CD14-positive monocyte (primary cell): ENCODE data around the gene NR2C2. TPM values are rescaled to one million over a fixed set of nuclear protein-coding genes. Genes with fewer than 3 reads are reported as not detected.

Source experiments
- DNase-seq, 3 donors: peaks; one replicate each; pipeline ENCODE4 v3.0.0-alpha.2; 2011 to 2022
- H2AFZ ChIP-seq: 2 replicates; pipeline ENCODE4 v1.6.0; 2012; ENCODE audit warnings: mild to moderate bottlenecking, low read depth, low read length, inconsistent platforms; ENCODE audit not compliant: insufficient read depth, poor library complexity, severe bottlenecking
- H3K27ac ChIP-seq, 2 donors: 1 replicate in 1 of 2; 2 replicates in 1 of 2; pipeline ENCODE4 v1.5.1; 2012 to 2013; ENCODE audit warnings: low read length in 2 of 2, control low read depth in 1 of 2, inconsistent platforms in 1 of 2, low read depth in 1 of 2, mild to moderate bottlenecking in 1 of 2
- H3K27me3 ChIP-seq, 2 donors: one replicate each; pipeline versions ENCODE4 v1.6.0 to v1.6.1; 2011 to 2013; ENCODE audit warnings: low read length in 2 of 2; ENCODE audit not compliant: control insufficient read depth in 2 of 2, insufficient read depth in 2 of 2
- H3K36me3 ChIP-seq, 2 donors: replicated peaks in 1 of 2; 1 replicate in 1 of 2; 2 replicates in 1 of 2; pipeline versions ENCODE4 v1.5.1 to v1.6.1; 2012 to 2013; ENCODE audit warnings: low read length in 2 of 2, control low read depth in 1 of 2, inconsistent platforms in 1 of 2, mild to moderate bottlenecking in 1 of 2; ENCODE audit not compliant: insufficient read depth in 2 of 2, control insufficient read depth in 1 of 2
- H3K4me1 ChIP-seq, 2 donors: 1 replicate in 1 of 2; 2 replicates in 1 of 2; pipeline versions ENCODE4 v1.5.1 to v1.6.1; 2012 to 2013; ENCODE audit warnings: low read length in 2 of 2, control low read depth in 1 of 2, inconsistent platforms in 1 of 2, mild to moderate bottlenecking in 1 of 2, moderate library complexity in 1 of 2; ENCODE audit not compliant: insufficient read depth in 2 of 2, control insufficient read depth in 1 of 2
- H3K4me2 ChIP-seq: replicated peaks from 2 replicates; pipeline ENCODE3; 2012; ENCODE audit warnings: low read length, moderate library complexity, mild to moderate bottlenecking; ENCODE audit not compliant: poor library complexity, severe bottlenecking; ENCODE audit errors: extremely low read depth
- H3K4me3 ChIP-seq, 3 experiments: fragments of 200-600 bp in 1 of 3; sonication (generic) in 1 of 3; replicated peaks in 1 of 3; 1 replicate in 2 of 3; 2 replicates in 1 of 3; pipeline ENCODE4 v1.5.1; 2011 to 2013; ENCODE audit warnings: low read length in 3 of 3, mild to moderate bottlenecking in 3 of 3, control low read depth in 2 of 3, low read depth in 2 of 3, inconsistent platforms in 1 of 3, moderate library complexity in 1 of 3
- H3K79me2 ChIP-seq: 2 replicates; pipeline ENCODE4 v1.6.0; 2012; ENCODE audit warnings: mild to moderate bottlenecking, control low read depth, inconsistent platforms, low read length, moderate library complexity; ENCODE audit not compliant: insufficient read depth
- H3K9ac ChIP-seq: 2 replicates; pipeline ENCODE4 v1.6.0; 2017; ENCODE audit warnings: low read length, mild to moderate bottlenecking; ENCODE audit not compliant: insufficient read depth, poor library complexity, severe bottlenecking
- H3K9me3 ChIP-seq, 2 donors: replicated peaks in 1 of 2; 1 replicate in 1 of 2; 2 replicates in 1 of 2; pipeline versions ENCODE4 v1.5.1 to v1.6.1; 2012 to 2013; ENCODE audit warnings: low read length in 2 of 2, control low read depth in 1 of 2; ENCODE audit not compliant: control insufficient read depth in 1 of 2, insufficient read depth in 1 of 2
- H4K20me1 ChIP-seq: 2 replicates; pipeline ENCODE4 v1.6.0; 2012; ENCODE audit warnings: mild to moderate bottlenecking, low read length, control low read depth, moderate library complexity; ENCODE audit not compliant: insufficient read depth
- H3K27ac Mint-ChIP-seq, 7 donors: one replicate each; pipeline ENCODE4 v1.8.0; 2020; ENCODE audit warnings: mild to moderate bottlenecking in 7 of 7, mixed read lengths in 7 of 7, moderate library complexity in 6 of 7, inconsistent platforms in 2 of 7
- H3K27me3 Mint-ChIP-seq, 3 donors: one replicate each; pipeline ENCODE4 v1.8.0; 2021 to 2022; ENCODE audit warnings: low read depth in 3 of 3, mild to moderate bottlenecking in 3 of 3, mixed read lengths in 3 of 3, moderate library complexity in 3 of 3, inconsistent platforms in 1 of 3
- H3K36me3 Mint-ChIP-seq, 2 donors: one replicate each; pipeline ENCODE4 v1.8.0; 2020; ENCODE audit warnings: mixed read lengths in 2 of 2, inconsistent platforms in 1 of 2, mild to moderate bottlenecking in 1 of 2
- H3K4me1 Mint-ChIP-seq: one replicate; pipeline ENCODE4 v1.8.0; 2020; ENCODE audit warnings: mild to moderate bottlenecking, mixed read lengths
- H3K4me3 Mint-ChIP-seq, 2 donors: one replicate each; pipeline ENCODE4 v1.8.0; 2020; ENCODE audit warnings: mild to moderate bottlenecking in 2 of 2, mixed read lengths in 2 of 2, moderate library complexity in 1 of 2
- H3K9me3 Mint-ChIP-seq, 7 donors: one replicate each; pipeline ENCODE4 v1.8.0; 2020 to 2022; ENCODE audit warnings: mixed read lengths in 7 of 7, mild to moderate bottlenecking in 6 of 7, moderate library complexity in 6 of 7, inconsistent platforms in 2 of 7
- WGBS: methylation state at CpG from one replicate; pipeline ENCODE4 v1.1.5; 2013; ENCODE audit warnings: missing lambda C conversion rate; ENCODE audit not compliant: insufficient coverage; 5-methylcytosine and 5-hydroxymethylcytosine counted together
- intact Hi-C, 2 donors: fragments of 100-400 bp; cut with micrococcal nuclease; formaldehyde crosslinking; loops; one replicate each; pipeline versions ENCODE4 v1.15.0 to v1.15.1; 2023
- polyA plus RNA-seq, 3 donors: library from polyadenylated mRNA; depleted of rRNA in 1 of 3; unstranded in 2 of 3; stranded (reverse) in 1 of 3; fragments of 300-500 nt in 2 of 3; fragments of >200 nt in 1 of 3; fragmentation: Illumina TruSeq in 2 of 3; gene quantifications; 1 replicate in 2 of 3; 2 replicates in 1 of 3; pipeline ENCODE4 v1.2.3, GENCODE V29; 2012 to 2021
- TF ChIP-seq, protein P1 (sequence below): fragments of 200-600 bp; IDR thresholded peaks from one replicate; pipeline ENCODE4 v1.8.0; 2022; ENCODE audit warnings: antibody characterized with exemption, mild to moderate bottlenecking

NR2C2 gene
- polyA plus RNA-seq, 3 donors = 3.4 to 24.9 (median 3.8) TPM

DNA sequence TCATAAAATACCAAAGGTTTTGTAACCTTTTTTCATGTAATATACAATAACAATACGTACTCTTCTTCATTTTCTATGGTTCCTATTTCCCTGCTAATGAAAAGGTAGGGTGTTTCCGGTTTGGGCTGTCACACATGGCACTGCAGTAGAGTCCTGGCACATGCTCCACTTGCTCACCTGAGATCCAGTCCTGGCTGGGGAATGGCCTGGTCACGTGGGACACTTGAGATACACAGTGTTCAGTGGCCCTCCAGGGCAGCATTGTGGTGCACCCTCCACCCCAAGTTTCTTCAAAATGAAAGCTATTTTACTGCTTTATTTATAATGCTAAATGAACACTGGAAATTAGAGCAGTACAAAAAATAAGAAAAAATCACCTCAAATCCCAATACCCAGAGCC is 94.6 kb downstream of the NR2C2 start:
- Mint-ChIP-seq H3K4me3 (no peak overlapping the region), H3K27me3 (peaks cover 0 to 1% (median 0%) of the 10 kb centered on the region in 3 donors), H3K4me1 (no peaks in the 10 kb centered on the region), H3K9me3 (no peaks in the 10 kb centered on the region), H3K36me3 (peaks cover 96 to 100% of the 10 kb centered on the region in 2 donors), H3K27ac (no peak overlapping the region)
- intact Hi-C loops = no loop called here
- H3K36me3 ChIP-seq = peaks cover 95 to 100% of the 10 kb centered on the region in 2 donors
- H2AFZ ChIP-seq = no peak overlapping the region
- H3K4me3 ChIP-seq = no peak overlapping the region
- H3K79me2 ChIP-seq = no peaks in the 10 kb centered on the region
- no peaks in the 10 kb centered on the region for H3K9me3 ChIP-seq
- no peaks in the 10 kb centered on the region for H4K20me1 ChIP-seq
- no peak overlapping the region for H3K27ac ChIP-seq
- H3K27me3 ChIP-seq = no peaks in the 10 kb centered on the region
- H3K4me1 ChIP-seq = no peaks in the 10 kb centered on the region
- H3K4me2 ChIP-seq = no peak overlapping the region
- TF ChIP-seq, protein P1, sequence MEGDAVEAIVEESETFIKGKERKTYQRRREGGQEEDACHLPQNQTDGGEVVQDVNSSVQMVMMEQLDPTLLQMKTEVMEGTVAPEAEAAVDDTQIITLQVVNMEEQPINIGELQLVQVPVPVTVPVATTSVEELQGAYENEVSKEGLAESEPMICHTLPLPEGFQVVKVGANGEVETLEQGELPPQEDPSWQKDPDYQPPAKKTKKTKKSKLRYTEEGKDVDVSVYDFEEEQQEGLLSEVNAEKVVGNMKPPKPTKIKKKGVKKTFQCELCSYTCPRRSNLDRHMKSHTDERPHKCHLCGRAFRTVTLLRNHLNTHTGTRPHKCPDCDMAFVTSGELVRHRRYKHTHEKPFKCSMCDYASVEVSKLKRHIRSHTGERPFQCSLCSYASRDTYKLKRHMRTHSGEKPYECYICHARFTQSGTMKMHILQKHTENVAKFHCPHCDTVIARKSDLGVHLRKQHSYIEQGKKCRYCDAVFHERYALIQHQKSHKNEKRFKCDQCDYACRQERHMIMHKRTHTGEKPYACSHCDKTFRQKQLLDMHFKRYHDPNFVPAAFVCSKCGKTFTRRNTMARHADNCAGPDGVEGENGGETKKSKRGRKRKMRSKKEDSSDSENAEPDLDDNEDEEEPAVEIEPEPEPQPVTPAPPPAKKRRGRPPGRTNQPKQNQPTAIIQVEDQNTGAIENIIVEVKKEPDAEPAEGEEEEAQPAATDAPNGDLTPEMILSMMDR = no peak
- H3K9ac ChIP-seq = no peak overlapping the region
- DNase-seq = no peak
- WGBS = 100% methylated on average over 1 of the region's 3 CpGs

DNA sequence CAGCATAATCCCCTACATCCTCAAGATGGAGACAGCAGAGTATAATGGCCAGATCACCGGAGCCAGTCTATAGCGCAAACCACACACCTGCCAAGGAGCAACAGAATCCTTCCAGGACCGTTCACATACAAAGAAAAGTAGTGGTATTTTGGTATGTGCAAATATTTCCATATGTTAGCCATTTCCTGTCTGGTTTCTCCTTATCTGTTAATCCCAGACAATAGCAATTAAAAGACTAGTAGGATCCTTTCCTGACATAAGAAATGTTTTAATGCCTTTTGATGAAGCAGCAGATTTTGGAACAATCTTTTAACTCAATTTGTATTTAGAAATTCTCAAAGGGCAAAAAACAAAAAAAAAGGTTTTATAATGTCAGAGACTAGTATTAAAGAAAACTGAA is 95.6 kb downstream of the NR2C2 start:
- H4K20me1 ChIP-seq = no peaks in the 10 kb centered on the region
- Mint-ChIP-seq H3K36me3 (peaks cover 93 to 96% of the 10 kb centered on the region in 2 donors), H3K27ac (no peak overlapping the region), H3K27me3 (peaks cover 0 to 1% (median 0%) of the 10 kb centered on the region in 3 donors), H3K4me1 (no peaks in the 10 kb centered on the region), H3K4me3 (no peak overlapping the region), H3K9me3 (no peaks in the 10 kb centered on the region)
- H3K9me3 ChIP-seq = no peaks in the 10 kb centered on the region
- H2AFZ ChIP-seq = no peak overlapping the region
- H3K79me2 ChIP-seq = no peaks in the 10 kb centered on the region
- no peaks in the 10 kb centered on the region for H3K4me1 ChIP-seq
- H3K4me2 ChIP-seq = no peak overlapping the region
- WGBS = no CpG with 5 or more reads among the region's 3 CpGs
- peaks cover 95 to 100% of the 10 kb centered on the region in 2 donors for H3K36me3 ChIP-seq
- TF ChIP-seq, protein P1 = no peak
- H3K27me3 ChIP-seq = no peaks in the 10 kb centered on the region
- H3K27ac ChIP-seq = no peak overlapping the region
- no peak for DNase-seq
- no peak overlapping the region for H3K4me3 ChIP-seq
- intact Hi-C loops = no loop called here
- no peak overlapping the region for H3K9ac ChIP-seq
